Measurements from ENCODE around the gene KRT6C. TPM values are rescaled to one million over a fixed set of nuclear protein-coding genes. Genes with fewer than 3 reads are reported as not detected.

KRT6C gene
- total RNA-seq, 4 donors from 2014 or later, result 0.13 to 11.0 (median 1.0) TPM; not detected in 1

DNA sequence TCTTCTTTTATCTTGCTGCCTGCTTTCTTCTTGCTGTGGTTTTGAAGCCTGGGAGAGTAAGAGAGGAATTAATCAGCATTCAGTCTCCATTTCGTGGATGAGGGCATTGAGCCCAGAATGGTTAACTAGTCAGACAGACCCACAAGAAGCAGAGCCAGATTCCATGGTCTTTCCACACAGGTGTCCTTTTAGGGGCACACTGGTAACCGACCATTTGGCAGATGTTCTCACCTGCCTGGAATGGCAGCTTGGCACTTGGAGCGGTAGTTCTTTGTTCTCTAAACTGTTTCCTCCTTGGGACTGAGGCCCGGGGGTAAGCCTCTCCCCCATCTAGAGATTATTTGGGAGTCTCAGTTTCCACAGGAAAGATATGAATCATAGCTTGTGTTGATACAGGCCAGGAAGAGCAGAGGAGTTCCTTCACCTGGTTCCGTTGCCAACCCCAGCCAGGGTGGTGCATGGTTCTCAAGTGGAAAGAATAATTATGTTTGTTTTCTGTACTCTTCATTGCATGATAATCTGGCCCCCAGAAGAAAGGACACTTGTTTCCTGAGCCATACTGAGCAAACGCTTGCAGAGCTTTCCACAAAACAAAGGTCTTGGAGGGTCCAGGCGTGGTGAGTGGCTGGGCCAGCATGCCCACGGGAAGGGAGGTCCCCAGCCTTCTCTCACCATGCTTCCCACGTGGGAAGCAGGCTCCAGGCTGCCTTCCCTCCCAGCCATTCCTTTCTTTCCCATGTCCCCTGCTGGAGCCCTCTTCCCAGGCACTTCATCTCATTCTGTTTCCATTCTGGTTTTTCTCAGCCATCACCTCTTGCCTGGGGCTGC lies 37.4 kb downstream of the KRT6C start:
- H3K4me3 ChIP-seq (ENCODE audit: low read depth, poor library complexity, severe bottlenecking), result no peak overlapping the region
- TF ChIP-seq, protein P1, sequence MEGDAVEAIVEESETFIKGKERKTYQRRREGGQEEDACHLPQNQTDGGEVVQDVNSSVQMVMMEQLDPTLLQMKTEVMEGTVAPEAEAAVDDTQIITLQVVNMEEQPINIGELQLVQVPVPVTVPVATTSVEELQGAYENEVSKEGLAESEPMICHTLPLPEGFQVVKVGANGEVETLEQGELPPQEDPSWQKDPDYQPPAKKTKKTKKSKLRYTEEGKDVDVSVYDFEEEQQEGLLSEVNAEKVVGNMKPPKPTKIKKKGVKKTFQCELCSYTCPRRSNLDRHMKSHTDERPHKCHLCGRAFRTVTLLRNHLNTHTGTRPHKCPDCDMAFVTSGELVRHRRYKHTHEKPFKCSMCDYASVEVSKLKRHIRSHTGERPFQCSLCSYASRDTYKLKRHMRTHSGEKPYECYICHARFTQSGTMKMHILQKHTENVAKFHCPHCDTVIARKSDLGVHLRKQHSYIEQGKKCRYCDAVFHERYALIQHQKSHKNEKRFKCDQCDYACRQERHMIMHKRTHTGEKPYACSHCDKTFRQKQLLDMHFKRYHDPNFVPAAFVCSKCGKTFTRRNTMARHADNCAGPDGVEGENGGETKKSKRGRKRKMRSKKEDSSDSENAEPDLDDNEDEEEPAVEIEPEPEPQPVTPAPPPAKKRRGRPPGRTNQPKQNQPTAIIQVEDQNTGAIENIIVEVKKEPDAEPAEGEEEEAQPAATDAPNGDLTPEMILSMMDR (IDR thresholded peaks at IDR 0.05), result no peak
- TF ChIP-seq POLR2A (IDR thresholded peaks at IDR 0.05), result no peak
- WGBS, 2 donors, result 34 to 38% methylated on average over 9 of the region's 9 CpGs
- intact Hi-C loops (cut with DNase I; ENCODE audit: low total_unique reads), result no loop called here
- peak in 1 of 2 donors; percentile 62 for DNase-seq (ENCODE audit: low spot score in 2 of 2)

DNA sequence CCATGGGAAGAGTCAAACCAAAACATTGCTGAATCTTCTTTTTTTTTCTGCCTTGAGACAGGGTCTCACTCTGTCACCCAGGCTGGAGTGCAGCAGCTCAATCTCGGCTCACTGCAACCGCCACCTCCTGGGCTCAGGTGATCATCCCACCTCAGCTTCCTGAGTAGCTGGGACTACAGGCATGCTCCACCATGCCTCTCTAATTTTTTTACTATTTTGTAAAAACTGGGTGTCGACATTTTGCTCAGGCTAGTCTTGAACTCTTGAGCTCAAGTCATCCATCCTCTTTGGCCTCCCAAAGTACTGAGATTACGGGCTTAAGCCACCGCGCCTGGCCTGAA lies 38.0 kb downstream of the KRT6C start:
- TF ChIP-seq, protein P1 (IDR thresholded peaks at IDR 0.05), result no peak
- no peak for TF ChIP-seq POLR2A (IDR thresholded peaks at IDR 0.05)
- WGBS, 2 donors, result 69 to 70% methylated on average over 6 of the region's 6 CpGs
- intact Hi-C loops (cut with DNase I; ENCODE audit: low total_unique reads), result no loop called here
- DNase-seq (ENCODE audit: low spot score in 2 of 2), result peak in 1 of 2 donors; percentile 67
- no peak overlapping the region for H3K4me3 ChIP-seq (ENCODE audit: low read depth, poor library complexity, severe bottlenecking)

DNA sequence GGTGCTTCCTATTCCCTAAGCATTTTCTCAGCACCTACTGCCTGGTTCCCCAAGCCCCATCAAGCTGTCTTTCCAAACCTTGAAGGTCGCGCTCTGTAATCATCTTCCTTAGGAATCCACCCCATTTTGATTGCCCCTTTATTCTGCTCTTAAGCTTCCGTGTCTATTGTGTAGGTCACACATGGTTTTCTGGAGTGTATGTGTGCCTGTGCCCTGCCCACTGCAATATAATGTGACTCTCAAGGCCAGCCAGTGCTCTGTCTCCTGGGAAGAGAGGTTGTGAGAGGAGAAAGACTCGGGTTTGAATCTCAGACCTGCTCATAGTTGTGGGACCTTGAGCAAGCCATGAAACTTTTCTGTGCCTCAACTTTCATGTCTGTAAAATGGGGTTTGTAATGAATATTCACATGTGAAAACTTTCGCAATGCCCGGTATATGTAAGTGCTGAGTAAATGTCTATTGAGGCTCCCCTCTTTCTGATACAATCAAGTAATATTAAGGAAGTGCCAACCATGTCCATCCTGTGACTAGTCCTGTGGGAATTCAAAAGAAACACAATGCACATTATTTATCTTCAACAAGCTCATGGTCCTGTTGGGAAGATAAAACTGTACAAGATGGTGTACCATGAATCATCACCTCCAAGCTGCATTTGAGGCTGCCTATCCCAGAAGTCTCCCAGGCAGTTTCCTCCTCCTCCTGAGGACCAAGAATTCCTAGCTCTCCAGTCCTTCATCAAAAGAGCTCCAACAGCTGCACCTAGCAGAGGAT lies 38.7 kb downstream of the KRT6C start:
- peak in 1 of 2 donors; percentile 17 for DNase-seq (ENCODE audit: low spot score in 2 of 2)
- intact Hi-C loops (cut with DNase I; ENCODE audit: low total_unique reads), result no loop called here
- H3K4me3 ChIP-seq (ENCODE audit: low read depth, poor library complexity, severe bottlenecking), result no peak overlapping the region
- TF ChIP-seq, protein P1 (IDR thresholded peaks at IDR 0.05), result no peak
- TF ChIP-seq POLR2A (IDR thresholded peaks at IDR 0.05), result no peak
- 93% methylated on average over 6 of the region's 6 CpGs for WGBS, 2 donors

DNA sequence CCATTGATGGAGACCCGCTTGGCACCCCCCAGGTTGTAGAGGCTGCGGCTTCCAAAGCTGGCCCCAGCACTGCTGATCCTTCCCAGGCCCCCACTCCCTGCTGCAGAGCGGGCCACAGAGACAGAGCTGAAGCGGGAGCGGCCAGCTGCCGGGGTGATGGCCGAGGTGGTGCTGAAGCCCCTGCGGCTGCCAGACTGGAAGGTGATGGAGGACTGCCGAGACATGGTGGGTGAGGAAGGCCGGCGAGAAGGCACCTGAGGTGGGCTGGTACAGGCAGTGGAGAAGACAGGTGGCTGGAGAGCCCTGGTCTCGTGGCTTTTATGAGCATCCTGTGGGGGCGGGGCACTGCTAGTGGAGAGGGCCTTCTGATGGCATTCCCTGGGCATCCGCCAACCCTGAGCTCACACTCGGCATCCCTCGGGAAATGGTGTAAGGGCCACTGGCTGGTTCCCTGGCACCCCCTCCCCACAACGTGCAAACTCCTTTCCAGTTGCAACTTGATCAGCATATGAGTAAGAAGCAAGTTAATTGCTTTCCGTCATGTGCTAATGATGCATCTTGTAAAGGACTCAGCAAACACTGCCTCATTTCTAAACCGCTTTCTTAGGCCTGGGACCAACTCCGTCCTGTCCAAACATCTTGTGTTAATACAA lies 39.4 kb downstream of the KRT6C start, which contains the start of gene KRT75:
KRT75 (minus strand) TSS at position 291 of the 653 bp plus-strand sequence; CDS start at position 224, 67 bp downstream.
- no peak within 1 kb of the TSS for H3K4me3 ChIP-seq (ENCODE audit: low read depth, poor library complexity, severe bottlenecking)
- intact Hi-C loops (cut with DNase I; ENCODE audit: low total_unique reads), result no loop called here
- 77 to 80% methylated on average over 19 to 20 of the region's 20 CpGs for WGBS, 2 donors
- DNase-seq (ENCODE audit: low spot score in 2 of 2), result peak in 1 of 2 donors; percentile 81
- TF ChIP-seq POLR2A (IDR thresholded peaks at IDR 0.05), result no peak
- TF ChIP-seq, protein P1 (IDR thresholded peaks at IDR 0.05), result no peak

DNA sequence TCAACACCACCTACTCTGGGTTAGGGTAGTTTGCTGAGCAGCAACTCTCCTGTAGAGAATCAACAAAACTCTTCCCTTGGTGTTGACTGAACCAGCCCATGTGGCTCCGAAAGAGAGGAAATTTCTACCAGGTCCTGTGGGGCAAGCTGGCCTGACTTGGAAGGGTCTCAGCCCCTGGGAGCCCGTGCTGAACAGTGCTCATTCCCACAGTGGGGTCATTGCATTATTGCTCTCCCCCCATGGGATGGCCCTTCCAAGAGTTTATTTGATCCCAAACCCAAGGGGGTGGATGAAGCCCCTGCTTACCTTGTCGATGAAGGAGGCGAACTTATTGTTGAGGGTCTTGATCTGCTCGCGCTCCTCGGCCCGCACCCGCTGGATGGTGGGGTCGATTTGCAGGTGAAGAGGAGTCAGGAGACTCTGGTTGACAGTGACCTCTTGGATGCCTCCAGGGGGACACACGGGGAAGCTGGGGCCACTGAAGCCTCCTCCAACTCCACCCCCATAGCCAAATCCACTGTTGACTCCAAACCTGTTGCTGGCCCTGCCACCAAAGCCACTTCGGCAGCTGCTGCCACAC lies 40.0 kb downstream of the KRT6C start:
- intact Hi-C loops (cut with DNase I; ENCODE audit: low total_unique reads), result no loop called here
- peak in 1 of 2 donors; percentile 70 for DNase-seq (ENCODE audit: low spot score in 2 of 2)

More for the DNA sequence above, 40.0 kb downstream of the KRT6C start:
- TF ChIP-seq POLR2A (IDR thresholded peaks at IDR 0.05), result no peak
- TF ChIP-seq, protein P1 (IDR thresholded peaks at IDR 0.05), result no peak
- 90 to 94% methylated on average over 12 of the region's 12 CpGs for WGBS, 2 donors
- no peak overlapping the region for H3K4me3 ChIP-seq (ENCODE audit: low read depth, poor library complexity, severe bottlenecking)

Data from lower leg skin (tissue), 4 donors.